K562 treated with DMSO at 1 percent for 24 hours (cell line): Measurements from ENCODE around the gene SIRT6. TPM values are rescaled to one million over a fixed set of nuclear protein-coding genes. Genes with fewer than 3 reads are reported as not detected.

ENCODE experiments used
- total RNA-seq: library from RNA; unstranded; fragments of 300-600 nt; gene quantifications from 2 replicates; pipeline ENCODE4 v1.2.3, GENCODE V29; 2022; ENCODE audit warnings: low read depth; ENCODE audit not compliant: insufficient read depth

The SIRT6 gene
- total RNA-seq, result 51.7 and 55.7 TPM in 2 replicates

DNA sequence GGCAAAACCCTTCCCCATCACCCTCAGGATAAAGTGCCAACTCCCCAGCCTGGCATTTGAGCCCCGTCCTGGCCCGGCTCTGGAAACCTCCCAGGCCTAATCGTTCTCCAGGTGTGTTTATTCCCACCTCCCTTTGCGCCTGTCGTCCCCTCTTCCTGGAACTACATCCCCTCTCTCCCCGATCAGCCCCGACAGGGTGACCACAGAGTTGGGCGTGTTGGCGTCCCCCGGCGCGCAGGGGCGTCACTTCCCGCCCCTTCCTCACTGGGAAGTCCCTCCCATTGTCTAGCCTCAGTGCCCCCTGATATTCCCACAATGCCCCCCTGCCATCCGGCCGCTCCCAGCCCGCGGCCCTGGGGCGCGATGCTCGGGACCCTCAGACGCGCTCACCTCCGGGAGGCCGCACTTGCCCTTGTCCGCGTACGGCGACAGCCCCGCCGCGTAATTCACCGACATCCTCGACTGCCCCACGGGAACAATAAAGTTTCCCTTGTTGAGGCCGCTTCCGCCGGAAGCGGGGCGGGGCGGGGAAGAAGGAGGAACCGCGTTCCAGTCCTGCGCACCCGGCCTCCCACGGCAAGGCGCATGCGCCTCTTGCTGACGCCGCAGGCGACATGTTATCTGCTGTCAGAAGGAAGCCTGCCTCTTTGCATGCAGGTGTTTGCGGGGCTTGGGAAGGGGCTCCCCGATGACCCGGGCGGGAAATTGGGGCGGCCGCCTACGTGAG is at the start of gene SIRT6, which contains the start of gene ANKRD24:
TSS of gene SIRT6 (minus strand) at position 480 of the 727 bp plus-strand sequence. CDS start at position 456, 24 bp downstream.
TSS of gene ANKRD24 (plus strand) at position 606 of the 727 bp plus-strand sequence. CDS start 3,737 bp downstream, outside the sequence.

DNA sequence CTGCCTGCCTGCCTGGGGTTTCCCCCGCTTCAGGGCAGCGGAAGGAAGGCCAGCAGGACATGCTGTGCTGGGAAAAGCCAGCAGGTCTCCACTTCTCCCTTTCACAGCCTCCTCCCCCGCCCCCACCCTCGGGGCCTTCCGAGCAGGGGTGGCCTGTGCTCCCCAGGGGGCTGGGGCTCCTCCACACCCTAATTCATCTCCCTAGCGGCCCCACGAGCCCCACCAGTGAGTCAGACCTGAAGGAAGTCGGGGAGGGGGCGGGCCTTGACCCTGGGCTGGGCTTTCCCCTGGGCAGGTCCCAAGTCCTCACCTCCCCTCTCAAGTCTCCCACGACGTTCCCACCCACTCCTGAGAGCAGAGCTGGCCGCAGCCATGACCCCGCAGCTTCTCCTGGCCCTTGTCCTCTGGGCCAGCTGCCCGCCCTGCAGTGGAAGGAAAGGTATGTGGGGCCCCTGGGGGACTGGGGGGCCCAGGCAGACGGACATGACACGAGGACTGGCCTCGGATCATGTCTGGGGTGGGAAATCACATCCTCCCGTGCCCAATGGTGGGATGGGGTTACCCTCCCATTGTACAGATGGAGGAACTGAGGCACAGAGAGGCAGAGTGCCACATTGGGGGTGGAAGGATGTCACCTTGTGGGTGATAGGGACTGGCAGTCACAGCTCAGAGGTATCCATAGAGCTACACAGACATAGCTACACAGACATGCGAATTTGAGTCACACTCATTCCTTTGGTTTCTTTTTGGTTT is 47.0 kb upstream of the SIRT6 start, which contains the start of gene EBI3:
TSS of gene EBI3 (plus strand) at position 345 of the 753 bp plus-strand sequence. CDS start at position 373, 28 bp downstream.

Other genes starting within 250 kb of the SIRT6 start
- gene NMRK2, start 249.5 kb downstream of the SIRT6 start, total RNA-seq, result not detected in 2 replicates
- 123 and 133 TPM in 2 replicates for gene DAPK3, start 211.5 kb downstream of the SIRT6 start, total RNA-seq
- gene EEF2, start 197.1 kb downstream of the SIRT6 start, total RNA-seq, result 4,377 and 5,020 TPM in 2 replicates
- 32.2 and 36.5 TPM in 2 replicates for gene PIAS4, start 174.8 kb downstream of the SIRT6 start, total RNA-seq
- gene ZBTB7A, start 115.7 kb downstream of the SIRT6 start, total RNA-seq, result 32.3 and 33.0 TPM in 2 replicates
- 343 and 376 TPM in 2 replicates for gene MAP2K2, start 58.4 kb downstream of the SIRT6 start, total RNA-seq
- gene CREB3L3, start 28.9 kb downstream of the SIRT6 start, total RNA-seq, result 0.31 TPM in 1 of 2 replicates, not detected in the other
- gene ANKRD24, start 126 bp upstream of the SIRT6 start, total RNA-seq, result 0.54 and 1.0 TPM in 2 replicates
- 5.8 and 9.7 TPM in 2 replicates for gene EBI3, start 47.0 kb upstream of the SIRT6 start, total RNA-seq
- gene YJU2, start 64.5 kb upstream of the SIRT6 start, total RNA-seq, result 32.8 and 33.7 TPM in 2 replicates
- gene SHD, start 96.7 kb upstream of the SIRT6 start, total RNA-seq, result 2.9 and 7.2 TPM in 2 replicates
- not detected in 2 replicates for gene TMIGD2, start 119.8 kb upstream of the SIRT6 start, total RNA-seq
- 0.96 and 1.2 TPM in 2 replicates for gene FSD1, start 122.0 kb upstream of the SIRT6 start, total RNA-seq
- gene STAP2, start 156.3 kb upstream of the SIRT6 start, total RNA-seq, result 1.0 and 2.4 TPM in 2 replicates
- gene MPND, start 161.0 kb upstream of the SIRT6 start, total RNA-seq, result 17.5 and 22.6 TPM in 2 replicates
- gene SH3GL1, start 218.0 kb upstream of the SIRT6 start, total RNA-seq, result 116 and 119 TPM in 2 replicates
- gene CHAF1A, start 220.1 kb upstream of the SIRT6 start, total RNA-seq, result 84.5 and 88.7 TPM in 2 replicates